Central memory CD4-positive, alpha-beta T cell (primary cell): ENCODE results near the gene PAN3.

ENCODE experiments used
- DNase-seq: peaks from one replicate; pipeline ENCODE4 v3.0.0; 2022

PAN3 gene

DNA sequence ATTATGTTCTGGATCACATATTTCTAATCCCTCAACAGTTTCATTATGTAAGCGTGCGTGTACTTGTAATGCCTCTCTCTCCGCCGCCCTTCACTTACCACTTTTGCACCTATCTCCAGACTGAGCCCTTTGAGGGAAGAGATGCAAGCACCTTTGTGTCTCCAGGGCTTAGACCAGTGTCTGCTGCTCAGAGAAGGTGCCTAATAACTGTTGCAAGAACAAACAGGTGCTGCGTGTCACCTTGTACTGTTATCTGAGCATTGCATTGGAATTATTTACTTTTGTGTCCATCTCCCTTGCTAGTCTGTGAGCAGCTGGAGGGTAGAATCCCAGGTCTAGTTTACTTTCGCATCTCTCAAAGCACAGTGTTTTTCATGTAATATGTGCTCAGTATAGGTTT, 200.4 kb downstream of the PAN3 start:
- no peak for DNase-seq

DNA sequence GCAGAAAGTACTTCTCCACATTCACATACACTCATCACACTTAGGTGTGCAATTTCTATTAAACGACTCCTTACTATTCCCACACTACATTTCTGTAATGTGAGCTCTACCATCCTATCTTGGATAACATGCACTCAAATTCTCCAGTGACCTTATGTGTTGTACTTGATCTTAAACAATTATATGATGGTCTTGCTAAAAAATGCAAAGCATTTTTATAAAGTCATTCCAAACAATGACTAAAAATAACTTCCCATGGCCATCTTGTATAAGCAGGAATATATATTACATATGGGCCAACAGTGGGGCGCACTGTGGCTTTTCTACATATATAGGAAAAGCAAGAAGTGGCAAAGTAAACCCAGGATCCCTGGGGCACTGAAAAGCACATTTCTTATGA, 201.1 kb downstream of the PAN3 start:
- DNase-seq = no peak

DNA sequence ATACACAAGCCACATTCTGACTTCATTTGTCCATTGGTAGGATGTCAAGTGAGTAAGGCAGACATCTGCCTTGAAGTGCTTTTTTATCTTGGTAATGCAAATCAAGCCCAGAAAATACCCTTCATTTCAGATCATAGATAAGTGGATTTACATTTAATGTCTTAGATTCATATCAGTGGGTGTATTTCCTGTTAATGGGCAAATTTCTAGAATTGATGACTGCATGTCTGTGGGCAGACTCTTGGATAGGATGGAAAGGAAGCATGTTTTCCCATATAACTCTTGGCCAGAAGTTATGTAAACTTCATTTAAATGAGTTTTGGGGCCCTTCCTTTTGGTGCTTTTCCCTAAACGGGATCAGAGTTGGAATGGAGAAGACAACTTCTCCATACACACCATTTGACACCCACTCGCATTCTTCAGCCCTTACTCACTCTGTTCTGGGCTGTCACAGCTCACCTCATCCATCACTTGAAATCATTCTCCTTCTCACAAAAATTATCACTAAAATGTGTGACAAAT, 202.0 kb downstream of the PAN3 start:
- DNase-seq = no peak

DNA sequence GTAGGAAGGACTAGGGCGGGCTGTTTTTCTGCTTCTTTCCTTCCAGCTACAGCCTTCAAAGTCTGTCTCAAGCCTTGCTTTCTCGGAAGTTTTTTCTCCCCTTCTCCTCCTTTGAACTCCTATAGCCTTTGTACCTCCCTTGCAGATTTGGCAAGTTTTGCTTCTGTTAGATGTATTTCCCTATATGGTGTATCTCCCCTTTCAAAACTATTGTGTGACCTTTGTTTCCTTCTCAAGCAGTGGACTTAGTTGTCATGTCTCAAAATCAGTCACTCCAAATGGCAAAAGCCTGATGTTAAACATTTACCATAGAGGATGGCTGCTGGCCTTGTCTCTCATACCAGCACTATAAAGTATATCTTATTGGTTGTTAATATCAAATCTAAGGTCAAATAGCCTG, 203.9 kb downstream of the PAN3 start:
- no peak for DNase-seq

DNA sequence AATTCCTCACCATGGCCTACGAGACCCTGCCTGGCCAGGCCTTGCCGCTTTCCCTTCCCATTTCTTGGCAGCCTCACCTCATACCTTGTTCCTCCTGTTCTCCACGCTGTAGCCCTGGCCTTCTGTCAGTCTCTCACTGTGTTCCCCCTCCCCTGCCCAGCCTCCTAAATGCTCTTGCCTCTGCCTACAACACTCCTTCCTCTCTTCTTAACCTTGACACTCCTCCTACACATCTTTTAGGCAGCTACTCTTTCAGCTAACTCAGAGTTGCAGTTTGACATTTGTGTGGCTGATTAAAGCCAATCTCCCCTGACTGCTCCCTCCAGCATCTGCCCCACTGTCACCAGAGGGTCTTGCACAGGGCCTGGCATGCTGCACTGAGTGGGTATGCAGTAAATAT, 205.8 kb downstream of the PAN3 start:
- no peak for DNase-seq
